Fibroblast of lung (primary cell): ENCODE data around the gene KCNIP1. TPM values are rescaled to one million over a fixed set of nuclear protein-coding genes. Genes with fewer than 3 reads are reported as not detected.

Source experiments
- DNase-seq, 2 donors: peaks; one replicate each; pipeline versions ENCODE4 v3.0.0 to v3.0.0-alpha.2; 2010; ENCODE audit warnings: low read depth in 2 of 2
- H2AFZ ChIP-seq: 2 replicates; pipeline ENCODE4 v1.5.1; 2012; ENCODE audit warnings: low read length, control low read depth, inconsistent platforms
- H3K27ac ChIP-seq: 2 replicates; pipeline ENCODE4 v1.5.1; 2011; ENCODE audit warnings: low read length, control low read depth; ENCODE audit not compliant: insufficient read depth
- H3K27me3 ChIP-seq: 2 replicates; pipeline ENCODE4 v1.5.1; 2011; ENCODE audit warnings: mild to moderate bottlenecking, low read length; ENCODE audit not compliant: control insufficient read depth, insufficient read depth
- H3K36me3 ChIP-seq: 2 replicates; pipeline ENCODE4 v1.5.1; 2011; ENCODE audit warnings: low read length; ENCODE audit not compliant: control insufficient read depth, insufficient read depth
- H3K4me1 ChIP-seq: 2 replicates; pipeline ENCODE4 v1.5.1; 2011; ENCODE audit warnings: low read length; ENCODE audit not compliant: control insufficient read depth, insufficient read depth; ENCODE audit errors: extremely low read depth
- H3K4me2 ChIP-seq: 2 replicates; pipeline ENCODE4 v1.5.1; 2011; ENCODE audit warnings: low read length, control low read depth; ENCODE audit not compliant: insufficient read depth; ENCODE audit errors: extremely low read depth
- H3K4me3 ChIP-seq, 4 experiments: fragments of 200-600 bp in 1 of 4; sonication (generic) in 1 of 4; replicated peaks in 1 of 4; 2 replicates each; pipeline ENCODE4 v1.5.1; 2011 to 2016; ENCODE audit warnings: low read length in 4 of 4, low read depth in 3 of 4, mild to moderate bottlenecking in 3 of 4, control low read depth in 2 of 4, inconsistent platforms in 1 of 4, mixed read lengths in 1 of 4; ENCODE audit not compliant: insufficient read depth in 1 of 4; ENCODE audit errors: control extremely low read depth in 1 of 4
- H3K79me2 ChIP-seq: 2 replicates; pipeline ENCODE4 v1.5.1; 2012; ENCODE audit warnings: mild to moderate bottlenecking, low read length, inconsistent platforms; ENCODE audit not compliant: control insufficient read depth, insufficient read depth
- H3K9ac ChIP-seq: 2 replicates; pipeline ENCODE4 v1.5.1; 2011; ENCODE audit warnings: mild to moderate bottlenecking, low read length, control low read depth; ENCODE audit not compliant: insufficient read depth
- H3K9me3 ChIP-seq: 2 replicates; pipeline ENCODE4 v1.5.1; 2012; ENCODE audit warnings: low read depth, low read length; ENCODE audit not compliant: control insufficient read depth, insufficient read depth
- H4K20me1 ChIP-seq: 2 replicates; pipeline ENCODE4 v1.5.1; 2011; ENCODE audit warnings: low read length; ENCODE audit not compliant: control insufficient read depth, insufficient read depth; ENCODE audit errors: extremely low read depth
- EZH2 ChIP-seq: IDR thresholded peaks from 2 replicates; pipeline ENCODE4 v1.5.1; 2012; ENCODE audit warnings: low read length, control low read depth, mild to moderate bottlenecking; ENCODE audit errors: missing control alignments
- polyA plus RNA-seq, 2 donors: library from polyadenylated mRNA; depleted of rRNA in 1 of 2; stranded (reverse) in 1 of 2; unstranded in 1 of 2; fragments of >200 nt; gene quantifications; 2 replicates each; pipeline ENCODE4 v1.2.1, GENCODE V29; 2011 to 2012; ENCODE audit warnings: missing spikeins in 1 of 2
- total RNA-seq: library from RNA; depleted of rRNA; stranded (reverse); fragments of >200 nt; gene quantifications from 2 replicates; pipeline ENCODE4 v1.2.1, GENCODE V29; 2014
- TF ChIP-seq, protein P1 (sequence below), 2 donors: IDR thresholded peaks in 1 of 2; conservative IDR thresholded peaks in 1 of 2; 1 replicate in 1 of 2; 2 replicates in 1 of 2; pipeline ENCODE4 v1.5.1; 2011 to 2012; ENCODE audit warnings: low read length in 2 of 2, control low read depth in 1 of 2, inconsistent platforms in 1 of 2, low read depth in 1 of 2, mild to moderate bottlenecking in 1 of 2

Gene KCNIP1
- total and polyA plus RNA-seq, 2 donors (not counting 1 experiment from before 2014, with no cell fraction given): not detected

DNA sequence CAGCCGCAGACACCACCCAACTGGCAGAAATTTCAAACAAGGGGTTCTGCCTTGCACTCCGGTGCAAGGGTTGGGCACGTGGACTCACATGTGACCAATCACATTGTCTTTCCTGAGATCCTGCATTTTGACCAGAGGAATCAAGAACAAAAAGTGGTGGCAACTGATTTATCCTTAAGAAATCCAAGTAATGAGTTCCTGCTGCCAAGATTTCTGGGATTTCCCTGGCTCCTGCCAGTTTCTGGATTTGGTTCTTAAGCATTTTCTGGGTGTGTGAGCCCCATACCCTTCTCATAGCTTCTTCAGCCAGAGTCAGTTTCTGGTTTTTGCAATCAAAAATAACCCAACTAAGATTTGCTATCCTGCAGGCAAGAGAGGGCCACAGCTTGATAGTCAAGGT, 17.4 kb upstream of the KCNIP1 start:
- no peak for TF ChIP-seq EZH2
- TF ChIP-seq, protein P1, sequence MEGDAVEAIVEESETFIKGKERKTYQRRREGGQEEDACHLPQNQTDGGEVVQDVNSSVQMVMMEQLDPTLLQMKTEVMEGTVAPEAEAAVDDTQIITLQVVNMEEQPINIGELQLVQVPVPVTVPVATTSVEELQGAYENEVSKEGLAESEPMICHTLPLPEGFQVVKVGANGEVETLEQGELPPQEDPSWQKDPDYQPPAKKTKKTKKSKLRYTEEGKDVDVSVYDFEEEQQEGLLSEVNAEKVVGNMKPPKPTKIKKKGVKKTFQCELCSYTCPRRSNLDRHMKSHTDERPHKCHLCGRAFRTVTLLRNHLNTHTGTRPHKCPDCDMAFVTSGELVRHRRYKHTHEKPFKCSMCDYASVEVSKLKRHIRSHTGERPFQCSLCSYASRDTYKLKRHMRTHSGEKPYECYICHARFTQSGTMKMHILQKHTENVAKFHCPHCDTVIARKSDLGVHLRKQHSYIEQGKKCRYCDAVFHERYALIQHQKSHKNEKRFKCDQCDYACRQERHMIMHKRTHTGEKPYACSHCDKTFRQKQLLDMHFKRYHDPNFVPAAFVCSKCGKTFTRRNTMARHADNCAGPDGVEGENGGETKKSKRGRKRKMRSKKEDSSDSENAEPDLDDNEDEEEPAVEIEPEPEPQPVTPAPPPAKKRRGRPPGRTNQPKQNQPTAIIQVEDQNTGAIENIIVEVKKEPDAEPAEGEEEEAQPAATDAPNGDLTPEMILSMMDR (conservative IDR thresholded peaks at IDR 0.05 in 1 of 2, IDR thresholded peaks at IDR 0.05 in 1 of 2; ENCODE audit: low read depth in 1 of 2, low read length in 2 of 2): no peak
- Histone ChIP-seq H3K4me3 (no peak overlapping the region), H3K9me3 (no peaks in the 10 kb centered on the region), H3K4me2 (no peak overlapping the region), H3K79me2 (no peaks in the 10 kb centered on the region), H4K20me1 (no peaks in the 10 kb centered on the region), H3K36me3 (no peaks in the 10 kb centered on the region), H2AFZ (no peak overlapping the region), H3K9ac (no peak overlapping the region), H3K27me3 (no peaks in the 10 kb centered on the region), H3K4me1 (peaks cover 3% of the 10 kb centered on the region), H3K27ac (no peak overlapping the region)
- DNase-seq: peak in 1 of 2 donors; percentile 54

DNA sequence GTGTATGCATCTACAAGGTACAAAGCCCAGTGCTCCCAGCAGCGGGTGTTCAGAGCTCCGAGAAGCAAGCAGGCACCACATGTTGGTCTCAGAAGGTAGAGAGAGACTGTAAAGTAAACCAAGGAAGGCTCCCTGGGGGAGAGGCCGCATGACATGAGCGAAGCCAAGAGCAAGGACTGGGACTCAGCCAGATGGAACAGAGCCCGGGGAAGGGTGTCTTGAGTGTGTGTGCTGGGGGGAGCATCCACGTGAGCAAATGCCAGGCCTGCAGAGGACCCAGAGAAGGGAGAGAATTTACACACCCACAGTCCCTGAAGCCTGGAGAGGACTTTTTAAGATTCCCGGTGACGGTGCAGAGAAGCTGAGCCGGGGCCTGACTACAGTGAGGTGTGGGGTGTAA, 15.2 kb upstream of the KCNIP1 start:
- no peak overlapping the region for H3K4me2 ChIP-seq
- no peak overlapping the region for H3K27ac ChIP-seq
- no peaks in the 10 kb centered on the region for H3K79me2 ChIP-seq
- no peak overlapping the region for H2AFZ ChIP-seq
- H3K36me3 ChIP-seq: no peaks in the 10 kb centered on the region
- no peak overlapping the region for H3K4me3 ChIP-seq
- DNase-seq: peak in 1 of 2 donors; percentile 15
- no peak overlapping the region for H3K9ac ChIP-seq
- H3K9me3 ChIP-seq: no peaks in the 10 kb centered on the region
- peaks cover 5% of the 10 kb centered on the region for H3K4me1 ChIP-seq
- TF ChIP-seq, protein P1 (conservative IDR thresholded peaks at IDR 0.05 in 1 of 2, IDR thresholded peaks at IDR 0.05 in 1 of 2; ENCODE audit: low read depth in 1 of 2, low read length in 2 of 2): no peak
- no peak for TF ChIP-seq EZH2
- no peaks in the 10 kb centered on the region for H4K20me1 ChIP-seq
- no peaks in the 10 kb centered on the region for H3K27me3 ChIP-seq

DNA sequence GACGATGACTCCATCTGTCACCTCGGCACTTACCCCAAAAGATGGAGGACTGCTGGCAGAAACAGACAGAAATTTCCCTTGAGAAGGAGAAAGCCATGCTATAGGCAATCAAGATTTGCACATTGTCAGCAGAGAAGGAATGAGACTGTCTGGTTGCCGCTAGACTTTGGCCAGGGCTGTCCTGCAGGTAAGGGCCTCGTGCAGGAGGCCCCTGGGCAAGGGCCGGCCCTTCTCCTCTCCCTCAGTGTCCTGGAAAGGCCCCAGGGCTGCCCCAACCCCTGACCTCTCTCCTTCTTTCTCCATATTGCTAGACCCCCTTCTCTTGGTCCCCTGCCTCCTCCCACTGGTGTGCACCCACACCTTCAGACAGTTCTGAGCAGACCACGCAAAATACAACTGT, 14.6 kb upstream of the KCNIP1 start:
- H2AFZ ChIP-seq: no peak overlapping the region
- H3K27ac ChIP-seq: no peak overlapping the region
- no peak for TF ChIP-seq EZH2
- TF ChIP-seq, protein P1 (conservative IDR thresholded peaks at IDR 0.05 in 1 of 2, IDR thresholded peaks at IDR 0.05 in 1 of 2; ENCODE audit: low read depth in 1 of 2, low read length in 2 of 2): no peak
- H3K4me1 ChIP-seq: peaks cover 5% of the 10 kb centered on the region
- no peaks in the 10 kb centered on the region for H3K79me2 ChIP-seq
- H3K27me3 ChIP-seq: no peaks in the 10 kb centered on the region
- no peaks in the 10 kb centered on the region for H3K9me3 ChIP-seq
- H3K4me2 ChIP-seq: no peak overlapping the region
- no peaks in the 10 kb centered on the region for H4K20me1 ChIP-seq
- H3K9ac ChIP-seq: no peak overlapping the region
- no peaks in the 10 kb centered on the region for H3K36me3 ChIP-seq
- no peak overlapping the region for H3K4me3 ChIP-seq
- DNase-seq: no peak
